Muscle of back (tissue), 13 donors: ENCODE results near the gene TYK2. TPM values are rescaled to one million over a fixed set of nuclear protein-coding genes. Genes with fewer than 3 reads are reported as not detected.

Experiments used
- DNase-seq, 3 donors: peaks; one replicate each; pipeline versions ENCODE4 v3.0.0 to v3.0.0-alpha.2; 2013
- long read RNA-seq, 9 donors: transcript quantifications; one replicate each; lab custom pipeline, GENCODE V29; 2026
- polyA plus RNA-seq, 10 donors: library from polyadenylated mRNA; unstranded; fragments of 120-200 nt; gene quantifications; one replicate each; pipeline ENCODE4 v1.2.1, GENCODE V29; 2013; ENCODE audit not compliant: insufficient read length in 10 of 10

Gene TYK2
- polyA plus RNA-seq = 10 to 100 TPM; 49.2 to 99.2 (median 62.8) TPM
- long read RNA-seq, donor 1, transcript TYK2-203 (2 exons, 350 nt) = major isoform, 10 of 16 reads
- long read RNA-seq, donor 1, partial matches to known transcripts = 5 of 16 reads
- long read RNA-seq, donor 1, other reads (novel, unspliced or antisense) = 0 of 16 reads
- long read RNA-seq, donor 2, transcript TYK2-203 (2 exons, 350 nt) = major isoform, 10 of 10 reads
- long read RNA-seq, donor 2, partial matches to known transcripts = 0 of 10 reads
- long read RNA-seq, donor 2, other reads (novel, unspliced or antisense) = 0 of 10 reads
- long read RNA-seq, donor 3 = 0 reads
- long read RNA-seq, donor 4, full-length matches to known transcripts = 9 of 9 reads
- long read RNA-seq, donor 4, partial matches to known transcripts = 0 of 9 reads
- long read RNA-seq, donor 4, other reads (novel, unspliced or antisense) = 0 of 9 reads
- long read RNA-seq, donor 5, partial matches to known transcripts = 0 of 1 reads
- long read RNA-seq, donor 5, other reads (novel, unspliced or antisense) = 0 of 1 reads
- long read RNA-seq, donor 6, full-length matches to known transcripts = 14 of 14 reads
- long read RNA-seq, donor 6, partial matches to known transcripts = 0 of 14 reads
- long read RNA-seq, donor 6, other reads (novel, unspliced or antisense) = 0 of 14 reads
- long read RNA-seq, donor 7, transcript TYK2-203 (2 exons, 350 nt) = major isoform, 5 of 6 reads
- long read RNA-seq, donor 7, partial matches to known transcripts = 0 of 6 reads
- long read RNA-seq, donor 7, other reads (novel, unspliced or antisense) = 0 of 6 reads
- long read RNA-seq, donor 8, transcript TYK2-203 (2 exons, 350 nt) = major isoform, 7 of 7 reads
- long read RNA-seq, donor 8, partial matches to known transcripts = 0 of 7 reads
- long read RNA-seq, donor 8, other reads (novel, unspliced or antisense) = 0 of 7 reads
- long read RNA-seq, donor 9, partial matches to known transcripts = 0 of 2 reads
- long read RNA-seq, donor 9, other reads (novel, unspliced or antisense) = 0 of 2 reads

DNA sequence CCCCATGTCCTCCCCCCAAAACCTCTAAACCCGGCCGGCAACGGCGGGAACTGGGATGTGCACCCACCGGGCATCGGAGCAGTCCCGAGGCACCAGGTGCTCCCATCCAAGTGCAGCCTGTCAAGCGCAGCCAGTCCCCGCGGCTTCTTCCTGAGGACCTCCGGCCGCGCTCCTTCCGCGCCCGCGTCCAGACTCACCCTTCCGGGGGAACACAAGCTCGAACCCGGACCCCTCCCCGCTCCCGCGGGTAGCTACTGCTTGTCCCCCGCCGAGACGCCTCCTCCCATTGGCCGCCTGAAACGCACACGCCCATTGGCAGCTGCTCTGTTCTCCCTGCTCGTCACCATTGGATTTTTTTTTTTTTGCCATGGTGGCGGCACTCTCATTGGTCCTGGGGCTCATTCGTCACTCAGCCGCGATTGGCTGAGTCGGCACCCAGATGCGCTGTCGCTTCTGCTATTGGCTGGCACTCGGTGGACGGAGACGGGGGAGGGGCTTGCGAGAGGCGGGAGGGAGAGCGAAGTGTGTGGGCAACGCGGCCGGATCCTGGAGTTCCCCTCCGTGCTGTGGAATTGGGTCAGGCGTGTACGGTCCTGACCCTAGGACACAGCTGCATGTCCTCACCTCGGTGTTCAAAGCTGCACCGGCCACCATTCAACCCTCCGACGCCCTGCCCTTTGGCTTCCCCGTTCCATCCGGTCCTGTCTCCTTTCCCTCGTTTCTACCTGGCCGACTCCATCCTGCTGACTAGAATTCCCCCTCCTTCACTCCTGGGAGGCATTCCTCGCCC is at the start of gene TYK2:
Gene TYK2 (minus strand): TSS at position 260 of the 790 bp plus-strand sequence. CDS start 2,166 bp downstream, outside the sequence.
- DNase-seq = peak; percentile 99

DNA sequence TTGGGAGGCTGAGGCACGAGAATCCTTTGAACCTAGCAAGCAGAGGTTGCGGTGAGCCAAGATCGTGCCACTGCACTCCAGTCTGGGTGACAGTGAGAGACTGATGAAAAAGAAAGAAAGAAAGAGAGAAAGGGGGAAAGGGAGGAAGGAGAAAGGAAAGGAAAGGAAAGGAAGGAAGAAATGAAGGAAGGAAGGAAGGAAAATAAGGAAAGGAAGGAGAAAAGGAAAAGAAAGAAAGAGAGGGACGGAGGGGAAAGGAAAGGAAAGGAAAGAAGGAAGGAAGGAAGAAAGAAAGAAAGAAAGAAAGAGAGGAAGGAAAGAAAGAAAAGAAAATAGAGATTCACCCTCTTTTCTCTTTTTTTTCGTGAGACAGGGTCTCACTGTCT is 48.6 kb upstream of the TYK2 start:
- DNase-seq = no peak

DNA sequence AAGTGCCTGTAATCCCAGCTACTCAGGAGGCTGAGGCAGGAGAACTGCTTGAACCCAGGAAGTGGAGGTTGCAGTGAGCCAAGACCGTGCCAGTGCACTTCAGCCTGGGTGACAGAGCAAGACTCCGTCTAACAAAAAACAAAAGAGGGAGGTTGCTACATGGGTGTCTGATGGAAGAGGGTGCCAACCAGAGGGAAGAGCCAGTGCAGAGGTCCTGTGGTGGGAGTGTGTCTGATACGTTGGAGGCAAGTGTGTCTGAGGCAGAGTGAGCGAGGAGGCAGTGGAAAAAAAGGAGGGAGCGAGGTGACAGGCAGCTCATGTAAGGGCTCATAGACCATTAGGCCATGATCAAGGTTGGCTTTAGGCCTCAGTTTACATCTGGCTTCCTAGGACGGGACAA is 46.8 kb upstream of the TYK2 start:
- DNase-seq = no peak

DNA sequence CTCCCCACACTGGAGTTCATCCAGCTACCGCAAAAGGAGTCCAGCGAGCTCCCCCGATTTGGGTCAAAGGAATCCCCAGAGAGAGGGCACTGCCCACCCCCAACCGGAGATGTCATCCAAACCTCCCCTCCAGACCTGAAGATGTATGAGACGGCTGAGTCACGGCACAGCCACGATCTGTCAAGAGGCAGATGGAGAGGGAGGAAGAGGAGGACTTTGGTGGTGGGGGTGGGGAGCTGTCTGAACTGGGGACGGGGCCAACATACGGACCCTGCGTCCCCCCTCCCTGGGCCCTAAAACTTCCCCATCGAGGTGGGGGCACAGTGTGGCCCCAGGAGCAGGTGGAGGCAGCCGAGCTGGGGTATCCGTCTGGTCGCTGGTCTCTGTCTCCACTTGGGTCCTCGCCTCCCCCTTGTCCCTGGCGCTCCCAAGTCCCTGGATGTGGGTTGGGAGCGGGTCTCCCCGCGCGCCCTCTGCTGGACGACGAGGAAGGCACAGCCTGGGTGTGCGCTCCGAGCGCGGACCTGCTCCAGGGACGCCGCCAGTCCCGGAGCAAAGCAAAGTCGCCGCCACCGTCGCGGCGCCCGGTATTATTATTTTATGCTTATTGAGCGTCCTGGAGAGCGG is 43.8 kb upstream of the TYK2 start:
- DNase-seq = peak; percentile 64 to 85 (median 77)

DNA sequence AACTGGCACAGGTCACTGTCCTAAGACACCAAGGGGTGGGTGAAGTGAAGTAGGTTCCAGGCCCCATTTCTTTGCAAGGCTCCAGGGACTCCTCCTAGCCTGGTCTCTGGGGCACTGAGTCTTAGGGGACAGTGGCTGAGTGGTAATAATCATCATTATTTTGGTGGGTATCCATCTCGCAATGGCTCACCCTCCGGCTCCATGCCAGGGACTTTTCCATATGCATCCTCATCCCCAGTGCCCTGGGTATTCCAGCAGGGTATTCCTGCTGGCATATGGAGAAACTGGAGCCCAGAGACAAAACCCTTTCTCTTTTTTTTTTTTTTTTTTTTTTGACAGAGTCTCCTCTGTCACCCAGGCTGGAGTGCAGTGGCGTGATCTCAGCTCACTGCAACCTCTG is 42.5 kb upstream of the TYK2 start:
- DNase-seq = no peak

DNA sequence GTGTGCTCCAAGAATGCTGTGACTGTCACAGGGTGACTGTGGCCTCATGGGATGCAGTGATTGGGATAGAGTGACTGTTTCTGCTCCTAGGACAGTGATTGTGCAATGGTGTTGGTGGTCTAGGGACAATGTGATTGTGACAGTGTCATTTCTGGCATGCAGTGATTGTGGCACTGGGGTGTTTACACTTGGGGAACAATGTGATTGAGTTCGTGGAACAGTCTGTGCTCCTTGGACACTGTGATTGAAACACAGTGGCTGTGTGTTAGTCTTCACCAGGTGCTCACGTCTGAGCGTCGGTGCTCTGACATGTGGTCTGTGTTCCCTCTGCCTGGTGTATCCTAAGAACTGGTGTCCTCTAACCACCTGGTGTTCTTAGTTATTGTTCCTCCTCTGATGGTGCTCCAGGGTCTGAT is 41.7 kb upstream of the TYK2 start:
- no peak for DNase-seq

DNA sequence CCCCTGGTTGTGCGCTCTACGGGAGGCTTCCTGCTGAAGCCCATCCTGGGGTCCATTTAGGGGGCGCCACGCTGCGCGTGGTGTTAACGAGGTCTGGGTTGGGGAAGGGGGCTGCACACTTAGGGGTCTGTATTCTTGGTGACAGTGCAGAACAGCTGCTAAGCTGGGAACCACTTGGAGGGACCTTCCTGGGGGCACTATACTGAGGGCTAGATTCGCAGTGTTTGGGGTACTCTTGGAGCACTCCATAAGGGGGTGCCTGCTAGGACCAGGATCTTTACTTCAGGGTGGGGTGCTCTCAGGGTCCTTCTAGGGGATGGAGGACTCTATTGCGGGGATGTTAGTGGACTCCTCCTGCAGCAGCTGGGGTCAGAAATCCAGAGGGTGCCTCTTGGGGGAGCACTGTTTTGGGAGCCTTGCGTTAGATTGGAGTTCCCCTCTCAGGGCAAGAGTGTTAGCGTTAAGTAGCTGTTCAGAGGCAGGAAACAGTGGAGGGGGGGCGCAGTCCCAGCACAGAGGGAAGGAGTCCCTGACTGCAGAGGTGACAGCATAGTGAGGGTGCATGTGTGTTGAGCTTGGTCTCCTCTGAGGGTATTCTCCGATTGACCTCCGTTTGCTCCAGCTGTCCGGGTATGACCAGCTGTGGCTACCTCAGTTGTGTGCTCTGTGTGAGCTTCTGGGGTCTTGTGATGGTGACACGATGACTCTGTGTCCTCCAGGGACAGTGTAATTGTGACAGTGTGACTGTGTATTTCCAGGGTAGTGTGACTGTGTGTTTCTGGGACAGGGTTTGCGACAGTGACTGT is 41.1 kb upstream of the TYK2 start:
- DNase-seq = no peak

DNA sequence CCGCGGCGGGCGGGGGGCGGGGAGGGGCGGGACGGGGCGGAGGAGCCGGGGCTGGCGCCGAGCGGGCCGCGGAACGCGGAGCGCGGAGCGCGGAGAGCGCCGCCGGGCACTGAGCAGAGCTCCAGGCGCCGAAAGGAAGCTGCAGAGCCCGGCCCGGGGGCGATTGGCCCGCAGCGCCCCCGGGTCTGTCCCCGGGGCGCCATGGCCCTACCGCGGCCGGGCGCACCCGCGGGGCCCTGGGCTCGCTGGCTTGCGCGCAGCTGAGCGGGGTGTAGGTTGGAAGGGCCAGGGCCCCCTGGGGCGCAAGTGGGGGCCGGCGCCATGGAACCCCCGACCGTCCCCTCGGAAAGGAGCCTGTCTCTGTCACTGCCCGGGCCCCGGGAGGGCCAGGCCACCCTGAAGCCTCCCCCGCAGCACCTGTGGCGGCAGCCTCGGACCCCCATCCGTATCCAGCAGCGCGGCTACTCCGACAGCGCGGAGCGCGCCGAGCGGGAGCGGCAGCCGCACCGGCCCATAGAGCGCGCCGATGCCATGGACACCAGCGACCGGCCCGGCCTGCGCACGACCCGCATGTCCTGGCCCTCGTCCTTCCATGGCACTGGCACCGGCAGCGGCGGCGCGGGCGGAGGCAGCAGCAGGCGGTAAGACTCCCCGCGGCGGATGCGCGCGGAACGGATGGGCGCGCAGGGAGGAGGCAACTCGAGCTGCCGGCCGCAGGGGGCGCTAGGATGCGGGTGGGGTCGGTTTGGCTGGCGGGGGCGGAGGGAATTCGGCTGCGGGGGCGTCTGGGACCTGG is 40.3 kb upstream of the TYK2 start, which contains the start of gene PDE4A:
Gene PDE4A (plus strand): TSS at position 95 of the 796 bp plus-strand sequence. CDS start 227 bp downstream, at position 322.
- no peak for DNase-seq

DNA sequence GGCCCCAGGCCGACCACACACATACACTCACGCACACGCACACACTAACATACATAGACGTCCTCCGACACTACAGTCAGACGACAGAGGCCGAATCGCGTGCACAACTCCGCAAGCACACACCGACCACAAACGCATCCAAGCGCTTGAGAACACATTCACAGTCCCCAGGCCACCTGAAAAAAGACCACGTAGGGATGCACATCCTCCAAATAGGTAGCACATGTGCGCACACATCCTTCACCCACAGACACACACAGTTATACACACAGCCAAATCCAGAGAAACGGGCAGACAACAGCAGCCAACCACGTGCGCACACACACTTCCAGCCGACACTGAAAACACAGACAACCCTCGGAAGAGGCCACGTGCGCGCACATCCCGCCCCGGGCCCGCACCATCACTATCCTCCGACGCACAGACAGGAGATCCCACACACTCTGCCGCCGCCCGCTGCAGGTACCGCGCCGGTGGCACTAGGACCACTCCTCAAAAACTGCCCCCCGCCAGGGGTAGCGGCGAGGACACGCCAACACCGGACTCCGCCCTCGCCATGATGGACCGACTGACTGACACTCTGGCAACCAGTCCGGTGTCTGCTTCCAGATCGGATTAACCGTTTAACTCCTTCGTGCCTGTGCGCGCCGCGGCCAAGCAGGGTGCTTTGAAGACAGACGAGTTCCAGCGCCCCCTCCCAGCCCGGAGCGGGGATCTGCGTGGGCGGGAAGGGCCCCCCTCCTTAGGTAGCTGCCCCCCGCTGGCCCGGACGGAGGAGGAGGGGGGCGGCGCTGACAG is 39.5 kb upstream of the TYK2 start:
- peak in 2 of 3 donors; percentile 34 to 68 for DNase-seq

DNA sequence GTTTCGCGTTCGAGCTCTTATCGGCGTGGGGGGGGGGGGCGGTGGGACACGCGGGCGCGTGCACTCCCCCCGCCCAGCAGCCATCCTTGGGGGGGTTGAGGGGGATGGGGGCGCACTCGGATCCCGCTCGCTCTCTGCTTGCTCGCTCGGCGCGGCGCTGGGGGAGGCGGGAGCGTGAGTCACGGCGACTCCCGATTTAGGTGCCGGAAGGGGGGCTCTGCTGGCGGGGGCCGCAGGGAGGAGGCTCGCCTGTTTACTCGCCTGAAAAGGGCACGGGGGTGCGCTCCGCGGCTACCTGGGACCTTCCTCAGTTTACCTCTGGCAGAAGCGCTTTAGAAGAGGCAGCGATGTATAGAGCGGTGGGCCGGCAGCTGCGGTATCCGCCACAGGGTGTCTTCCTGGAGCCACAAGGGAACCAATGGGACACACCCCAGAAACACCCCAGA is 38.9 kb upstream of the TYK2 start:
- no peak for DNase-seq

DNA sequence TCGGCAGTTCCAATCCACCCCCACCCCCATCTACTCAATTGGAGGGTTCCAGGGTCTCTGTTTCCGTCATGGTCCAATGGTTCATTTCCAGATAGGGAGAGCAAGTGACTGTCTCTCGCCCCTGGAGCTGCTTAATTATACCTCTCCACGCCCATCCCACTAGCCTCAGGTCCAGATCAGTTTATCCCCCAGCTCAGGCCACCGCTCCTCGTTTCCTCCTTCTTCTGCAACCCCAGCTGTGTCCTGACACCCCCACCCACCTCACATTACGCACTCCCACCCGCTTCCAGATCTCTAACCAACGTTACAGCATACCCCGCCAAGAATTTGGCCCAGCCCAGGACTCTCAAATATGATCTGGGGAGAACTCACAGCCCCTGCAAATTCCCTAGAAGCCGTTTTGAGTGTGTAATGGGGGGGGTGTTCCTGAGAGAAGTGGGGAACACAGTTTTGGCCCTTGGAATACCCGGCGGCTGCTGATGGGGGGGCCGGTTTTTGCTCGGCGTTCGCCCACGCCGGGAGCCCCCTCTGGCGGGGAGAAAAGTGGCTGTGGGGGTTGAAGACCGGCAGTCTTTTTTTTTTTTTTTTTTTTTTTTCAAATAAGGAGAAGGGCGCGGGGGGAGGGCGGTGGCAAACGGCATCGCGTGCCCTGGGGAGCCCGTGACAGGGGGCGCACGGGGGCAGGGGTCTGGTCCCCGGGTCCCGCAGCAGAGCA is 38.3 kb upstream of the TYK2 start:
- peak in 1 of 3 donors; percentile 47 for DNase-seq

DNA sequence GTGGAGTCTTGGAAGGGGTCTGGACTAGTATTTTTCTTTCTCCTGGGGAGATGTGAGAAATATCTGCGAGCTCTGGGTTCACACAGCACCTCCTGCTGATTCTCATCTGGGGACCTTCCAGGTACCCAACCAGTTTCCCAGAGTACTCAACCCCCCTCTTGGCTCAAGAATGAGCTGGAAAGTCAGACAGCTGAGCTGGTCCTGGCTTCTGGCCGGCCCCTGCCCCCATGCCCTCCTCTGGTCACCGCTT is 37.8 kb upstream of the TYK2 start:
- DNase-seq = no peak

DNA sequence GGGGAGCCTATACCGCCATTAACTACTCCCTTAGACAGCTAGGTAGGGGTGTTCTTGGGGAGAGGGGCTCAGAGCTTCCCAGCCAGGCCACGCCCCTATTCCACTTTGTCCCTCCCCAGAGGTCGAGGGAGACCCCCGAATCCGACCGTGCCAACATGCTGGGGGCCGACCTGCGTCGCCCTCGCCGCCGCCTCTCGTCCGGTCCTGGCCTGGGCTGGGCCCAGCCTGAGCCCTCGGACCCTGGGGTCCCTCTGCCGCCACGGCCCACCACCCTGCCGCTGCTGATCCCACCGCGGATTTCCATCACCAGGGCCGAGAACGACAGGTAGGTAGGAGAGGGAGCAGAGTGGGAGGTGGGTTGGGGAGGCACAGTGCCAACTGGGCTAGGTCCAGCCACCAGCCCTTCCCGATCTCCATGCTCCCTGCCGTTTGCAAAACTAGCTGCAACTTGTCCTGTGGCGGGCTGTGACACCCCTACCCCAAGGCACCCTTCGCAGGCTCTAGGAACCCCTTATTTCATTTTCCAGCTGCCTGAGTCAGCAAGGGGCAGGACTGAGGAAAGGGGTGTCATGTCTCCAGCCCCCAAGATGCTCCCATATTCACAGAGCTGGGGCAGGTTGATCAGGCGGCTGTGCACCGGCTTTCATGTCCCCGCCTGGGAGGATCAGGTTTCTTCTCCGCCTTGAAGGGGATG is 37.3 kb upstream of the TYK2 start:
- peak in 1 of 3 donors; percentile 19 for DNase-seq

DNA sequence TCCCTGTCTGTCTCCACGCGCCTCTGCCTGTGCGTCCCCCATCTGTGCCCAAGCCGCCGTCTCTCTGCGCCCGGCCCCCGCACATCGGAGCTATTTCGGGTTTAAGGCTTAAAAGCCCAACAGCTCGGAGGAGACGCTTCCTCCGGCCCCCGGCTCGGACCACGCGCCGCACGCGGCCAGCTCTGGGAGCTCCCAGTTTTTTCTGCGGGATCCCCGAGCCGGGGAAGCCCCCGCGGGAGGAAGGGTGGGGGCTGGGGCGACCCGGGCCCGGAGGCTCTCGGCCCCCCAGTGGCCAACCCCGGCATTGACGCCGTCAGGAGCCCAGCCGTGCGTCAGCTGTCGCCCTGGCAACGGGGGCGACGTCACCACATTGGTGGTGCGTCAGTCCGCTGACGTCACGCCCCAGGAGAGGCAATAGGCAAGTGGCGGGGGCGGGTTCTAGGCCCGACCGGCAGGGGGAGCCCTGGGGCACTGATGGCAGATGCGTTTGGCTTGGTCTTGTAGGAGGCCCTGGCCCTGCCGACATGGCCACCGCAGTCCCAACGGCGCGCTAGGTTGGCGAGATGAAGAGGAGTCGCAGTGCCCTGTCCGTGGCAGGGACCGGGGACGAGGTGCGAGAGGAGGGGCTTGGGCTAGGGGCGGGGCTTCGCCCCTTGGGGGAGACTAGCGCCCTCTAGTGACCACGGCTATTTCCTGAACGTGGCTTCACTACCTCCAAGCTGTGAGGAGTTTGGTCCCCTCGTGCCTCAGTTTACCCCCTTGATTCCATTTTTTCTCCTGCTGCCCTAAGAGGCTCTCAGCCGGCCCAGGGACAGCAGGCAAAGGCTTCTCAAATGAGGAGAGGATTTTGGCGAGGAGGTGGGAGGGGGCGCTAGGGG is 36.2 kb upstream of the TYK2 start:
- DNase-seq = peak; percentile 77 to 85 (median 83)

DNA sequence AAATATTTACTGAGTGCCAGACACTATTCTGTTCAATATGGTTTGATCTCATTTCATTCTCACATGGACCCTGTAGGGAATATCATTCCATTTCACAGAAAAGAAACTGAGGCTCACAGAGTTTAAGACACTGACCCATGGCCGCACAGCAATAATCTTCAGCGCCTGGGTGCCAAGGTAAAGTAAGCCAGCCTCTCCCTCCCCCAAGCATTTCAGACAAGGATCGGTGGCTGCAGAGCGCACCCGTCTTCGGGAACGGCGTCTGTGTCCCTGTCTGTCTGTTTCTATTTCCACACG is 35.7 kb upstream of the TYK2 start:
- no peak for DNase-seq

DNA sequence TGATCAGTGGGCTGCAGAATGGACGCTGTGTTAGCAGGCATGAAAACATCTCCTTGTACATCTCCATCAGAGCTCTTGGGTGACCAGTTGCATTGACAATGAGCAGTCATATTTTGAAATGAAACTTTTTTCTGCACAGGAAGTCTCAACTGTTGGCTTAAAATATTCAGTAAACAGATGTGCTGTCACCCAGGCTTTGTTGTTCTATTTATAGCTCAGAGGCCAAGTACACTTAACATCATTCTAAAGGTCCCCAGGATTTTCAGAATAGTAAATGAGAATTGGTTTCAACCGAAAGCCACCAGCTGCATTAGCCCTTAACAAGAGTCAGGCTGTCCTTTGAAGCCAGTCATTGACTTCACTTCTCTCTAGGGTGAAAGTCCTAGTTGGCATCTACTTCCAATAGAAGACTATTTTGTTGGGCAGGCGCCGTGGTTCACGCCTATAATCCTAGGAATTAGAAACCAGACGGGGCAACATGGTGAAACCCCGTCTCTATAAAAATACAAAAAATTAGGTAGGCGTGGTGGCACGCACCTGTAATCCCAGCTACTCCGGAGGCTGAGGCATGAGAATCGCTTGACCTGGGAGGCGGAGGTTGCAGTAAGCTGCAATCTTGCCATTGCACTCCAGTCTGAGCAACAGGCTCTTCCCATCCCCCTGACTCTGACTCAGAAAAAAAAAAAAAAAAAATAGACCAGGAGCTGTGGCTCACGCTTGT is 32.0 kb upstream of the TYK2 start:
- no peak for DNase-seq
